Esophagus squamous epithelium (tissue), 4 donors: ENCODE measurements around the gene KRT1.

Source experiments
- CTCF ChIP-seq, 6 experiments: fragments of 450-650 bp in 4 of 6; fragments of 200-600 bp in 2 of 6; sonication (generic) in 2 of 6; IDR thresholded peaks; one replicate each; pipeline ENCODE4 v1.5.1; 2016 to 2019; ENCODE audit warnings: antibody characterized with exemption in 6 of 6, mild to moderate bottlenecking in 4 of 6, moderate library complexity in 4 of 6
- POLR2A ChIP-seq, 4 donors: fragments of 450-650 bp; IDR thresholded peaks; one replicate each; pipeline ENCODE4 v1.6.1; 2017; ENCODE audit warnings: antibody characterized with exemption in 4 of 4, mild to moderate bottlenecking in 4 of 4, moderate library complexity in 3 of 4

- no peak for TF ChIP-seq CTCF (IDR thresholded peaks at IDR 0.05)
- no peak for TF ChIP-seq POLR2A (IDR thresholded peaks at IDR 0.05)
Measured at GRCh38 chr12:52690351-52691075, 10.3 kb upstream of the KRT1 start.
